GM19328 (cell line): ENCODE results near the gene GPX3.
A peak's percentile ranks its signal among the peaks of the same experiment; 100 is the strongest.

ENCODE experiments used
- ATAC-seq: cut with Tn5 transposase; IDR thresholded peaks from one replicate; pipeline ENCODE4 v1.9.1; 2021; ENCODE audit warnings: mild to moderate bottlenecking, moderate library complexity; ENCODE audit not compliant: unreplicated experiment

Gene GPX3

GRCh38 chr5:151033217-151033934, 13.0 kb downstream of the GPX3 start:
- ATAC-seq, result no peak

- no peak for ATAC-seq
Observed at GRCh38 chr5:151034422-151035379, 14.3 kb downstream of the GPX3 start.

GRCh38 chr5:151036556-151036955, 16.2 kb downstream of the GPX3 start:
- no peak for ATAC-seq

- ATAC-seq, result no peak
Observed at GRCh38 chr5:151037561-151038411, 17.4 kb downstream of the GPX3 start.

- ATAC-seq, result no peak
Observed at GRCh38 chr5:151038412-151038745, 18.0 kb downstream of the GPX3 start.

GRCh38 chr5:151038801-151039238, 18.4 kb downstream of the GPX3 start:
- ATAC-seq, result no peak

GRCh38 chr5:151039665-151040064, 19.3 kb downstream of the GPX3 start:
- ATAC-seq, result no peak

GRCh38 chr5:151040211-151040747, 19.9 kb downstream of the GPX3 start:
- ATAC-seq, result no peak

- no peak for ATAC-seq
Observed at GRCh38 chr5:151041577-151042268, 21.3 kb downstream of the GPX3 start.

- no peak for ATAC-seq
Observed at GRCh38 chr5:151042453-151043093, 22.2 kb downstream of the GPX3 start.

GRCh38 chr5:151047814-151048425, 27.5 kb downstream of the GPX3 start:
- no peak for ATAC-seq

- ATAC-seq, result no peak
Observed at GRCh38 chr5:151048526-151048925, 28.1 kb downstream of the GPX3 start.

- ATAC-seq, result peak; percentile 73
Observed at GRCh38 chr5:151051066-151051930, 30.9 kb downstream of the GPX3 start.

- ATAC-seq, result no peak
Observed at GRCh38 chr5:151051931-151052608, 31.7 kb downstream of the GPX3 start.

GRCh38 chr5:151052836-151053235, 32.4 kb downstream of the GPX3 start:
- no peak for ATAC-seq

GRCh38 chr5:151053796-151054462, 33.5 kb downstream of the GPX3 start:
- ATAC-seq, result no peak

- ATAC-seq, result no peak
Observed at GRCh38 chr5:151054709-151055108, 34.3 kb downstream of the GPX3 start.
